GM19455 (cell line): Measurements from ENCODE around the gene POLR3F.
"Not testable (repeated sequence)": the region's sequence is repeated elsewhere in the genome, so short reads cannot be mapped to it uniquely, and the experiment has no call there.

Source experiments
- ATAC-seq: cut with Tn5 transposase; IDR thresholded peaks from one replicate; pipeline ENCODE4 v1.9.1; 2021; ENCODE audit not compliant: unreplicated experiment

Gene POLR3F

GRCh38 chr20:18466894-18467730 lies at the start of gene POLR3F, which contains the start of gene DZANK1:
TSS of gene POLR3F (plus strand) at chr20:18467390. CDS start at chr20:18467507, 117 bp downstream.
TSS of gene DZANK1 (minus strand) at chr20:18467030. CDS start at chr20:18465358, 1,672 bp downstream.
- peak; percentile 99 for ATAC-seq

- ATAC-seq: no peak
These were observed 45.6 kb upstream of the POLR3F start for GRCh38 chr20:18421608-18422007.

GRCh38 chr20:18427214-18427613 lies 40.0 kb upstream of the POLR3F start:
- ATAC-seq: no peak

- ATAC-seq: no peak
These were observed 38.6 kb upstream of the POLR3F start for GRCh38 chr20:18428490-18429173.

GRCh38 chr20:18430172-18430826 lies 36.9 kb upstream of the POLR3F start:
- ATAC-seq: no peak

GRCh38 chr20:18431206-18431605 lies 36.0 kb upstream of the POLR3F start:
- ATAC-seq: no peak

- no peak for ATAC-seq
These were observed 30.3 kb upstream of the POLR3F start for GRCh38 chr20:18436847-18437246.

- ATAC-seq: no peak
These were observed 26.8 kb upstream of the POLR3F start for GRCh38 chr20:18440403-18440802.

GRCh38 chr20:18443886-18444285 lies 23.3 kb upstream of the POLR3F start:
- no peak for ATAC-seq

GRCh38 chr20:18456600-18456999 lies 10.6 kb upstream of the POLR3F start:
- ATAC-seq: no peak

- no peak for ATAC-seq
These were observed 1.5 kb upstream of the POLR3F start for GRCh38 chr20:18465536-18466200.

- peak; percentile 30 for ATAC-seq
These were observed 656 bp upstream of the POLR3F start for GRCh38 chr20:18466574-18466893.

- no peak for ATAC-seq
These were observed 10.0 kb downstream of the POLR3F start for GRCh38 chr20:18477218-18477617.

GRCh38 chr20:18477821-18478220 lies 10.6 kb downstream of the POLR3F start:
- no peak for ATAC-seq

- ATAC-seq: no peak
These were observed 14.4 kb downstream of the POLR3F start for GRCh38 chr20:18481596-18481995.

GRCh38 chr20:18488301-18488700 lies 21.1 kb downstream of the POLR3F start:
- no peak for ATAC-seq

GRCh38 chr20:18496042-18496441 lies 28.9 kb downstream of the POLR3F start:
- no peak for ATAC-seq

GRCh38 chr20:18496740-18497592 lies 29.8 kb downstream of the POLR3F start, which contains the start of gene RBBP9:
TSS of gene RBBP9 (minus strand) at chr20:18497225. CDS start at chr20:18497167, 58 bp downstream.
- peak; percentile 98 for ATAC-seq

GRCh38 chr20:18497603-18498002 lies 30.4 kb downstream of the POLR3F start:
- no peak for ATAC-seq

- ATAC-seq: not testable (repeated sequence)
These were observed 34.5 kb downstream of the POLR3F start for GRCh38 chr20:18501672-18502071.
